ENCODE results near the gene ZNRD2. TPM values are rescaled to one million over a fixed set of nuclear protein-coding genes. Genes with fewer than 3 reads are reported as not detected.

ZNRD2 gene
- total RNA-seq, 1 donor from 2014 or later = 32.2 TPM

DNA sequence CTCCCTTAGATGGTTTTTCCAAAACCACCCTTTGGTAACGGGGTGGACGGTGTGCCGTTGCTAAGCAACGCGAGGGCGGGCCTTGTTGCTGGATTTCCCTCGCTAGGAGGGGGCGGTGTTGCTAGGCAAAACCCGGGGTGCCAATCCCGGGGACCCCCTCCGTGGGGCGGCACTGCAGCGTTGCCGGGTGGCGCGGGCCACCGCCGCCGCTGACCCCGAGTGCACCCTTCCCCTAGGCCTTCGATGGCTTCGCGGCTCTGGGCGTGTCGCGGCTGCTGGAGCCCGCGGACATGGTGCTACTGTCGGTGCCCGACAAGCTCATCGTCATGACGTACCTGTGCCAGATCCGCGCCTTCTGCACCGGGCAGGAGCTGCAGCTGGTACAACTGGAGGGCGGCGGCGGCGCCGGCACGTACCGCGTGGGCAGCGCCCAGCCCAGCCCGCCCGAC lies 14.5 kb downstream of the ZNRD2 start:
- DNase-seq (ENCODE audit: low read depth, low spot score) = no peak
- H3K9me3 Mint-ChIP-seq = no peaks in the 10 kb centered on the region
- no peak overlapping the region for H3K27ac Mint-ChIP-seq (ENCODE audit: unreplicated experiment)
- peaks cover 31% of the 10 kb centered on the region for H3K4me1 Mint-ChIP-seq
- H3K36me3 Mint-ChIP-seq (ENCODE audit: low read depth) = no peaks in the 10 kb centered on the region
- TF ChIP-seq, protein P1, sequence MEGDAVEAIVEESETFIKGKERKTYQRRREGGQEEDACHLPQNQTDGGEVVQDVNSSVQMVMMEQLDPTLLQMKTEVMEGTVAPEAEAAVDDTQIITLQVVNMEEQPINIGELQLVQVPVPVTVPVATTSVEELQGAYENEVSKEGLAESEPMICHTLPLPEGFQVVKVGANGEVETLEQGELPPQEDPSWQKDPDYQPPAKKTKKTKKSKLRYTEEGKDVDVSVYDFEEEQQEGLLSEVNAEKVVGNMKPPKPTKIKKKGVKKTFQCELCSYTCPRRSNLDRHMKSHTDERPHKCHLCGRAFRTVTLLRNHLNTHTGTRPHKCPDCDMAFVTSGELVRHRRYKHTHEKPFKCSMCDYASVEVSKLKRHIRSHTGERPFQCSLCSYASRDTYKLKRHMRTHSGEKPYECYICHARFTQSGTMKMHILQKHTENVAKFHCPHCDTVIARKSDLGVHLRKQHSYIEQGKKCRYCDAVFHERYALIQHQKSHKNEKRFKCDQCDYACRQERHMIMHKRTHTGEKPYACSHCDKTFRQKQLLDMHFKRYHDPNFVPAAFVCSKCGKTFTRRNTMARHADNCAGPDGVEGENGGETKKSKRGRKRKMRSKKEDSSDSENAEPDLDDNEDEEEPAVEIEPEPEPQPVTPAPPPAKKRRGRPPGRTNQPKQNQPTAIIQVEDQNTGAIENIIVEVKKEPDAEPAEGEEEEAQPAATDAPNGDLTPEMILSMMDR (conservative IDR thresholded peaks at IDR 0.05) = no peak
- H3K4me3 Mint-ChIP-seq = peak overlapping the region; percentile 51
- H3K27me3 Mint-ChIP-seq (ENCODE audit: low read depth) = no peaks in the 10 kb centered on the region

DNA sequence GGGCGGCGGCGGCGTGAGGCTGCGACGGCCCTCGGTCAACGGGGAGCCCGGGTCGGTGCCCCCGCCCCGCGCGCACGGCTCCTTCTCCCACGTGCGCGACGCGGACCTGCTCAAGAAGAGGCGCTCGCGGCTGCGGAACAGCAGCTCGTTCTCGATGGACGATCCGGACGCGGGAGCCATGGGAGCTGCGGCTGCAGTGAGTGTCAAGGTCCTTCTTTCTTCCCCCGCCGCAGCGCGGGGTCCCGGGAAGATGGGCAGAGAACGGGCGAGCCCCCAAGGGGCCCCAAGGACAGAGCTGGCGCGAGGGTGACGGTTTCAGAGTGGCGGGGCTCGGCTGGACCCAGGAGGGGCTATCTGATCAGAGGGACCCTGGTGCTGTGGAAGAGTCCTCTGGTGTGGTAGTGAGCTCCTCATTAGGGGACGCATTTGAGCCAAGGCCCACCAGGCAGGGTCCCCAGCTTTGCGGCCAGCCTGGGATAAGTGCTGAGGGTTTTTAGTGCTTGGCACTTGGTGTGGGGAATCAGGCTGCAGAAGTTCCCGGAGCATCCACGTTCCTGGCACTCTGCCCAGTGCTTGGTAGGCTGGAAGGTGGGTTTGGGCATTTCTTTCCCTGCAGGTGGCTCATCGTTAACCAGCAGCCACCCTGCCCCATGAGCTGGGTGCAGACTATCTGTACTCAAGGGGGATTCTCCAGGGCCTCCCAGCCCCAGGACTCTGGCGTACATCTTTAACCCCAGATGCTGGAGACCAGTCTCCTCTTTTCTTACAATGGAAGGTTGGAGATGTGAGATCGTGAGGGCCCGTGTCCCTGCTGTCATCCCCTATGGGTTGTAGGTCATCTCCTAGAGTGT lies 15.3 kb downstream of the ZNRD2 start:
- Mint-ChIP-seq H3K27me3 (ENCODE audit: low read depth) (peaks cover 3% of the 10 kb centered on the region), H3K4me3 (no peak overlapping the region), H3K27ac (ENCODE audit: unreplicated experiment) (no peak overlapping the region), H3K9me3 (no peaks in the 10 kb centered on the region), H3K4me1 (peaks cover 37% of the 10 kb centered on the region), H3K36me3 (ENCODE audit: low read depth) (no peaks in the 10 kb centered on the region)
- TF ChIP-seq, protein P1 (conservative IDR thresholded peaks at IDR 0.05) = no peak
- DNase-seq (ENCODE audit: low read depth, low spot score) = no peak

DNA sequence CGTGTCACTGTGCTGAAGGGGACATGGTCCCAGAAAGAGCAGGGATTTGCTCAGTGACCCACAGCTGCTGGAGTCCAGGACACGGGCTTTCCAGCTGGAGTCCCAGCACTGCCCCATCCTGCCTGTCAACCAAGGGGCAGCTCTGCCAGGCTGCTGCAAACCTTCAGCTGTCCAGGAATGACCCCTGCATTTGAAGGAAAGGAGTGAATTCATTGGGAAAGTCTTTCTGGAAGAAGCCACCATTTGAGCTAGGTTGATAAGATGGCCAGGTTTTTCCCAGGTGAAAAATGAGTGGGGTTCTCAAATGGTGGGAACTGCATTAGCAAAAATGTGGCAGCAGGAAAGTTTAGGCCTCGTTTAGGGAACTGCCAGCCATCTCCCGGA lies 16.0 kb downstream of the ZNRD2 start:
- Mint-ChIP-seq H3K4me3 (peak overlapping the region; percentile 41), H3K27me3 (ENCODE audit: low read depth) (peaks cover 7% of the 10 kb centered on the region), H3K4me1 (peaks cover 39% of the 10 kb centered on the region), H3K9me3 (no peaks in the 10 kb centered on the region), H3K36me3 (ENCODE audit: low read depth) (no peaks in the 10 kb centered on the region), H3K27ac (ENCODE audit: unreplicated experiment) (no peak overlapping the region)
- TF ChIP-seq, protein P1 (conservative IDR thresholded peaks at IDR 0.05) = no peak
- no peak for DNase-seq (ENCODE audit: low read depth, low spot score)

DNA sequence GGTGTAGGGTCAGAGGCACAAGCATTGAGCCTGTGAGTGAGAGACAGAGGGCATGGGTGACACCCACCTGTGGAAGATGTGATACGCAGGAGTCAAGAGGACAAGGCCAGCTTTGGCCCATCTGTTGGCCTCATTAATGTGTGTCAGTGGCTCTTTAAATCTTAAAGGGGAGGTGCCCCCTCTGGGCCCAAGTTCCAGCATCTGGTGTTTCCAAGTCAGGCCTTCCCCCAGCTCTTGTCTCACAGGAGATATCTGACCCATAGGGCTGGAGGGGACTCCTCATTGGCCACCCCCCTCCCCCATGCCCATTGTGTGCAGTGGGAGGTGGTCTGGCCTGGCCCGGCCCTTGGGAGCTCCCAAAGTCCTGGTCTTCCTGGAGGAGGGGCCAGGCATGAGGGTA lies 16.4 kb downstream of the ZNRD2 start:
- Mint-ChIP-seq H3K36me3 (ENCODE audit: low read depth) (no peaks in the 10 kb centered on the region), H3K4me3 (peak overlapping the region; percentile 41), H3K27me3 (ENCODE audit: low read depth) (peaks cover 10% of the 10 kb centered on the region), H3K27ac (ENCODE audit: unreplicated experiment) (no peak overlapping the region), H3K4me1 (peaks cover 42% of the 10 kb centered on the region), H3K9me3 (no peaks in the 10 kb centered on the region)
- no peak for DNase-seq (ENCODE audit: low read depth, low spot score)
- TF ChIP-seq, protein P1 (conservative IDR thresholded peaks at IDR 0.05) = no peak

DNA sequence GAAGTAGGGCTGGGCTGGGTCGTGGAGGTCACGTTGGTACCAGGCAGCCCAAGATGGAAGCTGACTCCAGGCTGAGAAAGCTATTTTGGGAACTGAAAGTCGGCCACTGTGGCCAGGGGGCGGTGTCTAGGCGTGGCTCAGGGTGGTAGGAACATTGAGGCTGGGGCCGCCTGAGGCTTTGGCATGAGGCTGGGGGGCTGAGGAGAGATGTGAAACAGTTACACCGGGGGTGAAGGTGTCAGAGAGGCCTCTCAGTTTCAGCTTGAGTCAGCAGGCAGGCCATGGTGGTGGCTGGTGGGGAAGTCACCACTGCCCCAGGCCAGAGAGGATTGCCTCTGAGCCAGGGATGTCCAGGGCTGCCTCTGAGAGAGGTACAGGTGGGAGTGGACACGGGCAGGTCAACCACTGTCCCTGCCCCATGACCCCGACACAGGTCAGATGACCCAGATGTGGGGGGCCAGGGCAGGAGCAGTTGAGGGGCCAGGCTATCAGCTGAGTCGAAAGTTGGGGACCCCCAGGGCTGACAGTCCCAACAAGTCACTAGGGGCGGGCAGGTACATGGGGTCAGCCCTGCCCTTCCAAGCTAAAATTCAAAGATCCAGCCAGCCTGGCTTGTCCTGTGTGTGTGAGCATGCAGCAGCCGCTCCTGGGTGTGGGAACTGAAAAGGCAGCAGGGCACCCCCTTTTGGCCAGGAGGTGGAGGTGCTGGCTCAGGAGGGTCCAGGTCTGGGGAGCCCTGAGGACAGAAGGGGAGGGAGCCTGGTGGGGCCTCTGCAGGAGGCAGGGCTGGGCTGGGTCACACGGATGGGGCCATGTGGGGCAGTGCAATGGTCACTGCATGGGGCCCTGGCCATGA lies 18.1 kb downstream of the ZNRD2 start:
- peak overlapping the region; percentile 57 for H3K27ac Mint-ChIP-seq (ENCODE audit: unreplicated experiment)
- H3K27me3 Mint-ChIP-seq (ENCODE audit: low read depth) = peaks cover 19% of the 10 kb centered on the region
- no peaks in the 10 kb centered on the region for H3K9me3 Mint-ChIP-seq
- H3K4me3 Mint-ChIP-seq = no peak overlapping the region
- TF ChIP-seq, protein P1 (conservative IDR thresholded peaks at IDR 0.05) = peak; percentile 53
- no peaks in the 10 kb centered on the region for H3K36me3 Mint-ChIP-seq (ENCODE audit: low read depth)
- H3K4me1 Mint-ChIP-seq = peaks cover 36% of the 10 kb centered on the region
- no peak for DNase-seq (ENCODE audit: low read depth, low spot score)
